GM23338 (cell line): Measurements from ENCODE around the gene CHGA. TPM values are rescaled to one million over a fixed set of nuclear protein-coding genes. Genes with fewer than 3 reads are reported as not detected.

Experiments used
- ATAC-seq: fragments of 200-7000 bp; cut with Tn5 transposase; 3 replicates; pipeline ENCODE4 v1.9.1; 2020
- DNase-seq: peaks from one replicate; pipeline ENCODE4 v3.0.0-alpha.2; 2015; ENCODE audit warnings: low spot score
- H2AFZ ChIP-seq: fragments of 200-600 bp; sonication (generic); 2 replicates; pipeline ENCODE4 v1.8.0; 2016; ENCODE audit warnings: antibody characterized with exemption, mild to moderate bottlenecking, moderate library complexity
- H3F3A ChIP-seq: fragments of 200-600 bp; sonication (generic); replicated peaks from 2 replicates; pipeline ENCODE4 v1.8.0; 2017; ENCODE audit warnings: antibody characterized with exemption, mixed run types, low read depth
- H3K27ac ChIP-seq: fragments of 200-600 bp; sonication (generic); 2 replicates; pipeline ENCODE4 v1.6.1; 2016; ENCODE audit warnings: low read depth
- H3K27me3 ChIP-seq: fragments of 200-600 bp; sonication (generic); 2 replicates; pipeline ENCODE4 v1.8.0; 2016; ENCODE audit warnings: mild to moderate bottlenecking, mixed run types, moderate library complexity; ENCODE audit not compliant: insufficient read depth
- H3K36me3 ChIP-seq: fragments of 200-600 bp; sonication (generic); 2 replicates; pipeline ENCODE4 v1.8.0; 2016; ENCODE audit warnings: mild to moderate bottlenecking; ENCODE audit not compliant: insufficient read depth
- H3K4me1 ChIP-seq: fragments of 200-600 bp; sonication (generic); 2 replicates; pipeline ENCODE4 v1.8.0; 2016; ENCODE audit warnings: mild to moderate bottlenecking, moderate library complexity; ENCODE audit not compliant: insufficient read depth
- H3K4me2 ChIP-seq: fragments of 200-600 bp; sonication (generic); 2 replicates; pipeline ENCODE4 v1.7.1; 2017; ENCODE audit warnings: mixed run types
- H3K4me3 ChIP-seq: fragments of 200-600 bp; sonication (generic); 2 replicates; pipeline ENCODE4 v1.6.1; 2016; ENCODE audit warnings: mixed run types
- H3K79me2 ChIP-seq: fragments of 200-600 bp; sonication (generic); replicated peaks from 2 replicates; pipeline ENCODE4 v1.8.0; 2017; ENCODE audit warnings: mild to moderate bottlenecking; ENCODE audit not compliant: insufficient read depth
- H3K9me2 ChIP-seq: fragments of 200-600 bp; sonication (generic); 2 replicates; pipeline ENCODE4 v1.8.0; 2017; ENCODE audit not compliant: insufficient read depth
- H4K20me1 ChIP-seq: fragments of 200-600 bp; sonication (generic); replicated peaks from 2 replicates; pipeline ENCODE4 v1.8.0; 2017; ENCODE audit warnings: mild to moderate bottlenecking; ENCODE audit not compliant: insufficient read depth
- H3K27ac Mint-ChIP-seq: 2 replicates; pipeline ENCODE4 v1.8.0; 2020; ENCODE audit warnings: inconsistent platforms, mild to moderate bottlenecking, moderate library complexity, mixed read lengths
- H3K27me3 Mint-ChIP-seq: 3 replicates; pipeline ENCODE4 v1.8.0; 2022; ENCODE audit warnings: low read depth, mild to moderate bottlenecking, moderate library complexity, mixed read lengths, inconsistent platforms; ENCODE audit not compliant: insufficient read depth, poor library complexity
- H3K36me3 Mint-ChIP-seq: 3 replicates; pipeline ENCODE4 v1.8.0; 2021; ENCODE audit warnings: low read depth, mild to moderate bottlenecking, inconsistent platforms, moderate library complexity, mixed read lengths
- H3K4me1 Mint-ChIP-seq: 3 replicates; pipeline ENCODE4 v1.8.0; 2020; ENCODE audit warnings: mild to moderate bottlenecking, inconsistent platforms, mixed read lengths
- H3K4me3 Mint-ChIP-seq: 3 replicates; pipeline ENCODE4 v1.8.0; 2021; ENCODE audit warnings: moderate library complexity, mild to moderate bottlenecking, inconsistent platforms, mixed read lengths
- H3K9me3 Mint-ChIP-seq: 3 replicates; pipeline ENCODE4 v1.8.0; 2020; ENCODE audit warnings: moderate library complexity, mild to moderate bottlenecking, inconsistent platforms, mixed read lengths
- CREB1 ChIP-seq: fragments of 250-450 bp; sonication (Bioruptor Pico); IDR thresholded peaks from 2 replicates; pipeline ENCODE4 v1.5.0; 2020; ENCODE audit warnings: low read depth, mild to moderate bottlenecking, moderate library complexity
- EZH2 ChIP-seq: fragments of 200-600 bp; sonication (generic); IDR thresholded peaks from one replicate; pipeline ENCODE4 v1.8.0; 2017; ENCODE audit warnings: antibody characterized with exemption, mild to moderate bottlenecking, low read depth; ENCODE audit not compliant: unreplicated experiment
- EZH2phosphoT487 ChIP-seq: fragments of 200-600 bp; sonication (generic); IDR thresholded peaks from one replicate; pipeline ENCODE4 v1.8.1; 2018; ENCODE audit warnings: antibody characterized with exemption; ENCODE audit not compliant: unreplicated experiment
- JUNB ChIP-seq: IDR thresholded peaks from one replicate; pipeline ENCODE4 v1.6.1; 2016; ENCODE audit warnings: antibody characterized with exemption; ENCODE audit not compliant: unreplicated experiment
- NANOG ChIP-seq: IDR thresholded peaks from 2 replicates; pipeline ENCODE4 v1.6.1; 2016; ENCODE audit warnings: antibody characterized with exemption, borderline replicate concordance
- POLR2AphosphoS5 ChIP-seq: IDR thresholded peaks from 2 replicates; pipeline ENCODE4 v1.6.1; 2016; ENCODE audit warnings: antibody characterized with exemption, low read depth
- STAT1 ChIP-seq: IDR thresholded peaks from one replicate; pipeline ENCODE4 v1.6.1; 2016; ENCODE audit warnings: antibody characterized with exemption; ENCODE audit not compliant: unreplicated experiment
- ZNF114 ChIP-seq: fragments of 250-450 bp; sonication (Bioruptor Pico); IDR thresholded peaks from 2 replicates; pipeline ENCODE4 v1.5.0; 2020; ENCODE audit warnings: mild to moderate bottlenecking, moderate library complexity
- ZNF331 ChIP-seq: fragments of 250-450 bp; sonication (Bioruptor Pico); IDR thresholded peaks from 2 replicates; pipeline ENCODE4 v1.5.0; 2020; ENCODE audit warnings: low read depth, mild to moderate bottlenecking, moderate library complexity
- polyA plus RNA-seq: library from polyadenylated mRNA; unstranded; fragments of >200 nt; fragmentation: Nextera tagmentation; extraction: Ambion mirVana; gene quantifications from 2 replicates; pipeline ENCODE4 v1.2.1, GENCODE V29; 2016
- total RNA-seq: library from RNA; depleted of rRNA; stranded (reverse); fragments of >200 nt; shearing (Covaris generic); gene quantifications from 2 replicates; pipeline ENCODE4 v1.2.3, GENCODE V29; 2014
- TF ChIP-seq, protein P1 (sequence below), 2 experiments: fragments of 200-600 bp in 1 of 2; sonication (generic) in 1 of 2; conservative IDR thresholded peaks; 2 replicates each; pipeline versions ENCODE4 v1.5.1 to v1.6.1; 2016 to 2017; ENCODE audit warnings: antibody characterized with exemption in 2 of 2, low read depth in 2 of 2, mild to moderate bottlenecking in 2 of 2, moderate library complexity in 1 of 2
- TF ChIP-seq, protein P2 (sequence below): fragments of 250-450 bp; sonication (Bioruptor Pico); IDR thresholded peaks from 2 replicates; pipeline ENCODE4 v1.5.0; 2020; ENCODE audit warnings: mild to moderate bottlenecking, moderate library complexity

The CHGA gene
- total and polyA plus RNA-seq, 2 experiments from 2014 or later: 13.9 to 19.6 TPM

DNA sequence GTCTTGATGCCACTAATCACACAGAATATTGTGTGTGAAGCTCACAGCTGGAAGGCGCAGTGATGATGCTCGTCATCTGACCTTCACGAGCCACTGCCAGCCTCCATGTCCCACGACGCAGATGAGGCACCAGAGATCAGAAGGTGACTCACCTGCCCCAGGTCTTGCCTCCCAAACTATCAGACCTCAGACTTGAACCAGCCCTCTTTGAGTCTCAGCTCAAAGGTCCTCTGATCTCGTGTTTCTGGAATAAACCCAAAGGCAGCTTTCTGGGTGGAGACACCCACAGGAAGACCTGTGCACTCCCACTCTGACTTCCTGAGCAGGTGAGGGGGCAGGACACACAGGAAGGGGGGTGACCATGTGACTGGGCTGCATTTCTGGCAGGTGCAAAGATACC is 19.6 kb upstream of the CHGA start:
- Mint-ChIP-seq H3K27ac (no peak overlapping the region), H3K27me3 (peaks cover 7% of the 10 kb centered on the region), H3K36me3 (no peaks in the 10 kb centered on the region; the same call in 2 of the 3 replicates), H3K4me3 (no peak overlapping the region), H3K9me3 (no peaks in the 10 kb centered on the region; the same call in 2 of the 3 replicates), H3K4me1 (peaks cover 11% of the 10 kb centered on the region)
- TF ChIP-seq ZNF114 (CRISPR knock-in tag) (no peak), ZNF331 (no peak), POLR2AphosphoS5 (no peak), JUNB (no peak)
- TF ChIP-seq, protein P1, sequence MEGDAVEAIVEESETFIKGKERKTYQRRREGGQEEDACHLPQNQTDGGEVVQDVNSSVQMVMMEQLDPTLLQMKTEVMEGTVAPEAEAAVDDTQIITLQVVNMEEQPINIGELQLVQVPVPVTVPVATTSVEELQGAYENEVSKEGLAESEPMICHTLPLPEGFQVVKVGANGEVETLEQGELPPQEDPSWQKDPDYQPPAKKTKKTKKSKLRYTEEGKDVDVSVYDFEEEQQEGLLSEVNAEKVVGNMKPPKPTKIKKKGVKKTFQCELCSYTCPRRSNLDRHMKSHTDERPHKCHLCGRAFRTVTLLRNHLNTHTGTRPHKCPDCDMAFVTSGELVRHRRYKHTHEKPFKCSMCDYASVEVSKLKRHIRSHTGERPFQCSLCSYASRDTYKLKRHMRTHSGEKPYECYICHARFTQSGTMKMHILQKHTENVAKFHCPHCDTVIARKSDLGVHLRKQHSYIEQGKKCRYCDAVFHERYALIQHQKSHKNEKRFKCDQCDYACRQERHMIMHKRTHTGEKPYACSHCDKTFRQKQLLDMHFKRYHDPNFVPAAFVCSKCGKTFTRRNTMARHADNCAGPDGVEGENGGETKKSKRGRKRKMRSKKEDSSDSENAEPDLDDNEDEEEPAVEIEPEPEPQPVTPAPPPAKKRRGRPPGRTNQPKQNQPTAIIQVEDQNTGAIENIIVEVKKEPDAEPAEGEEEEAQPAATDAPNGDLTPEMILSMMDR (conservative IDR thresholded peaks at IDR 0.05; ENCODE audit: low read depth in 2 of 2): no peak
- Histone ChIP-seq H3K4me3 (no peak overlapping the region), H3K36me3 (no peaks in the 10 kb centered on the region), H2AFZ (0 out of 2 replicates have a peak overlapping the region, but pooled peaks have one; percentile 10), H3K27ac (no peak overlapping the region), H3K4me2 (0 out of 2 replicates have a peak overlapping the region, but pooled peaks have one; percentile 6), H3K4me1 (no peaks in the 10 kb centered on the region; the same call in 1 of the 2 replicates), H3K9me2 (no peaks in the 10 kb centered on the region), H3F3A (no peaks in the 10 kb centered on the region), H4K20me1 (no peaks in the 10 kb centered on the region), H3K79me2 (no peaks in the 10 kb centered on the region), H3K27me3 (peaks cover 3% of the 10 kb centered on the region; the same call in 1 of the 2 replicates)
- DNase-seq (no peak), ATAC-seq (no peak)

DNA sequence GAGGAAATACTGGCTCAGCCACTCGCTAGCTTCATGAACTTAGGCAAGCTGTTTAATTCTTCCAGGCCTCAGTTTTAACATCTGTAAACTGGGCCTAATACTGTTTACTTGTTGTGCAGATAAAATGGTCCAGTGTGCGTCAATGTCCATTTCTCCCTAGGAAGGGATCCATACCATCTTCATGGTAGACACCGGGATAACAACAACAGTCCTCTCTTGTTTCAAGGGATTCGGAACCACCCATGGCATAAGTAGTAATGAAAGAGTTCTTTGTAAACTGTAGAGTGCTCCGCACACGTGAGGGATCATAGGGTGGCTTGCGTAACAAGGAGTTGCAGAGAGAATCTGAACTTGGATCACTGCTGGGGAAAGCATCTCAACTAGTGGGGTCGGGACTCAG is 17.3 kb upstream of the CHGA start:
- Histone ChIP-seq H3K9me2 (no peaks in the 10 kb centered on the region), H4K20me1 (no peaks in the 10 kb centered on the region), H3K27ac (no peak overlapping the region), H3K79me2 (no peaks in the 10 kb centered on the region), H3K4me1 (no peaks in the 10 kb centered on the region; the same call in 1 of the 2 replicates), H2AFZ (no peak overlapping the region), H3K36me3 (no peaks in the 10 kb centered on the region), H3K27me3 (peaks cover 3% of the 10 kb centered on the region; the same call in 1 of the 2 replicates), H3F3A (no peaks in the 10 kb centered on the region), H3K4me2 (no peak overlapping the region), H3K4me3 (no peak overlapping the region)
- no peak for ATAC-seq
- Mint-ChIP-seq H3K9me3 (peaks cover 7% of the 10 kb centered on the region; the same call in 2 of the 3 replicates), H3K36me3 (no peaks in the 10 kb centered on the region; the same call in 2 of the 3 replicates), H3K27me3 (peaks cover 9% of the 10 kb centered on the region), H3K4me3 (no peak overlapping the region), H3K4me1 (peaks cover 7% of the 10 kb centered on the region), H3K27ac (no peak overlapping the region)
- DNase-seq: no peak
- TF ChIP-seq, protein P1 (conservative IDR thresholded peaks at IDR 0.05; ENCODE audit: low read depth in 2 of 2): no peak
- TF ChIP-seq, protein P2, sequence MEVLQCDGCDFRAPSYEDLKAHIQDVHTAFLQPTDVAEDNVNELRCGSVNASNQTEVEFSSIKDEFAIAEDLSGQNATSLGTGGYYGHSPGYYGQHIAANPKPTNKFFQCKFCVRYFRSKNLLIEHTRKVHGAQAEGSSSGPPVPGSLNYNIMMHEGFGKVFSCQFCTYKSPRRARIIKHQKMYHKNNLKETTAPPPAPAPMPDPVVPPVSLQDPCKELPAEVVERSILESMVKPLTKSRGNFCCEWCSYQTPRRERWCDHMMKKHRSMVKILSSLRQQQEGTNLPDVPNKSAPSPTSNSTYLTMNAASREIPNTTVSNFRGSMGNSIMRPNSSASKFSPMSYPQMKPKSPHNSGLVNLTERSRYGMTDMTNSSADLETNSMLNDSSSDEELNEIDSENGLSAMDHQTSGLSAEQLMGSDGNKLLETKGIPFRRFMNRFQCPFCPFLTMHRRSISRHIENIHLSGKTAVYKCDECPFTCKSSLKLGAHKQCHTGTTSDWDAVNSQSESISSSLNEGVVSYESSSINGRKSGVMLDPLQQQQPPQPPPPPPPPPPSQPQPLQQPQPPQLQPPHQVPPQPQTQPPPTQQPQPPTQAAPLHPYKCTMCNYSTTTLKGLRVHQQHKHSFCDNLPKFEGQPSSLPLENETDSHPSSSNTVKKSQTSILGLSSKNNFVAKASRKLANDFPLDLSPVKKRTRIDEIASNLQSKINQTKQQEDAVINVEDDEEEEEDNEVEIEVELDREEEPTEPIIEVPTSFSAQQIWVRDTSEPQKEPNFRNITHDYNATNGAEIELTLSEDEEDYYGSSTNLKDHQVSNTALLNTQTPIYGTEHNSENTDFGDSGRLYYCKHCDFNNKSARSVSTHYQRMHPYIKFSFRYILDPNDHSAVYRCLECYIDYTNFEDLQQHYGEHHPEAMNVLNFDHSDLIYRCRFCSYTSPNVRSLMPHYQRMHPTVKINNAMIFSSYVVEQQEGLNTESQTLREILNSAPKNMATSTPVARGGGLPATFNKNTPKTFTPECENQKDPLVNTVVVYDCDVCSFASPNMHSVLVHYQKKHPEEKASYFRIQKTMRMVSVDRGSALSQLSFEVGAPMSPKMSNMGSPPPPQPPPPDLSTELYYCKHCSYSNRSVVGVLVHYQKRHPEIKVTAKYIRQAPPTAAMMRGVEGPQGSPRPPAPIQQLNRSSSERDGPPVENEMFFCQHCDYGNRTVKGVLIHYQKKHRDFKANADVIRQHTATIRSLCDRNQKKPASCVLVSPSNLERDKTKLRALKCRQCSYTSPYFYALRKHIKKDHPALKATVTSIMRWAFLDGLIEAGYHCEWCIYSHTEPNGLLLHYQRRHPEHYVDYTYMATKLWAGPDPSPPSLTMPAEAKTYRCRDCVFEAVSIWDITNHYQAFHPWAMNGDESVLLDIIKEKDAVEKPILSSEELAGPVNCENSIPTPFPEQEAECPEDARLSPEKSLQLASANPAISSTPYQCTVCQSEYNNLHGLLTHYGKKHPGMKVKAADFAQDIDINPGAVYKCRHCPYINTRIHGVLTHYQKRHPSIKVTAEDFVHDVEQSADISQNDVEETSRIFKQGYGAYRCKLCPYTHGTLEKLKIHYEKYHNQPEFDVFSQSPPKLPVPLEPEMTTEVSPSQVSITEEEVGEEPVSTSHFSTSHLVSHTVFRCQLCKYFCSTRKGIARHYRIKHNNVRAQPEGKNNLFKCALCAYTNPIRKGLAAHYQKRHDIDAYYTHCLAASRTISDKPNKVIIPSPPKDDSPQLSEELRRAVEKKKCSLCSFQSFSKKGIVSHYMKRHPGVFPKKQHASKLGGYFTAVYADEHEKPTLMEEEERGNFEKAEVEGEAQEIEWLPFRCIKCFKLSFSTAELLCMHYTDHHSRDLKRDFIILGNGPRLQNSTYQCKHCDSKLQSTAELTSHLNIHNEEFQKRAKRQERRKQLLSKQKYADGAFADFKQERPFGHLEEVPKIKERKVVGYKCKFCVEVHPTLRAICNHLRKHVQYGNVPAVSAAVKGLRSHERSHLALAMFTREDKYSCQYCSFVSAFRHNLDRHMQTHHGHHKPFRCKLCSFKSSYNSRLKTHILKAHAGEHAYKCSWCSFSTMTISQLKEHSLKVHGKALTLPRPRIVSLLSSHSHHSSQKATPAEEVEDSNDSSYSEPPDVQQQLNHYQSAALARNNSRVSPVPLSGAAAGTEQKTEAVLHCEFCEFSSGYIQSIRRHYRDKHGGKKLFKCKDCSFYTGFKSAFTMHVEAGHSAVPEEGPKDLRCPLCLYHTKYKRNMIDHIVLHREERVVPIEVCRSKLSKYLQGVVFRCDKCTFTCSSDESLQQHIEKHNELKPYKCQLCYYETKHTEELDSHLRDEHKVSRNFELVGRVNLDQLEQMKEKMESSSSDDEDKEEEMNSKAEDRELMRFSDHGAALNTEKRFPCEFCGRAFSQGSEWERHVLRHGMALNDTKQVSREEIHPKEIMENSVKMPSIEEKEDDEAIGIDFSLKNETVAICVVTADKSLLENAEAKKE (CRISPR knock-in tag): no peak
- no peak for TF ChIP-seq ZNF114 (CRISPR knock-in tag)
- no peak for TF ChIP-seq NANOG
- TF ChIP-seq CREB1 (CRISPR knock-in tag): no peak
- no peak for TF ChIP-seq STAT1
- no peak for TF ChIP-seq ZNF331
- TF ChIP-seq EZH2phosphoT487: no peak
- no peak for TF ChIP-seq JUNB
- TF ChIP-seq POLR2AphosphoS5: no peak
- TF ChIP-seq EZH2: no peak
